ENCODE measurements around the gene PTPRN.

PTPRN gene

DNA sequence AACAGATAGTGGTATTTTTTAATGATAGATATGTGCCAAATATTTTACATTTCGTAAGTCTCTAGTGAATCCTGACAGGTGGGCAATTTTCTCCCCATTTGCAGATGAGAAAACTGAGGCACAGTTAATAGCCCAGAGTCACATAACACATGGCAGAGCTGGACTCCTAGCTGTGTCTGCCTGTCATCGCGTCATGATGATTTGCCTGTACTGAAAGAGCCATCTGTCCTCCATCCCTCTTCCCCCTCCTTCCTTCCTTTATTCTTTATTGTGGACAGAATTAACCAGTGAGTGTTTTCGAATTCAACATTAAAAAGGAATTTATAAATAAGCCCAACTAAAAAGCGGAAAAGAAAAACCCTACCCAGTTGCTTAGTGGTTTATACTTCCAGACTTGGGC lies 26.8 kb downstream of the PTPRN start:
- DNase-seq (ENCODE audit: low read depth), result no peak
- no peak overlapping the region for H3K4me3 ChIP-seq (replicated peaks; ENCODE audit: low read depth, low read length)
- TF ChIP-seq, protein P1, sequence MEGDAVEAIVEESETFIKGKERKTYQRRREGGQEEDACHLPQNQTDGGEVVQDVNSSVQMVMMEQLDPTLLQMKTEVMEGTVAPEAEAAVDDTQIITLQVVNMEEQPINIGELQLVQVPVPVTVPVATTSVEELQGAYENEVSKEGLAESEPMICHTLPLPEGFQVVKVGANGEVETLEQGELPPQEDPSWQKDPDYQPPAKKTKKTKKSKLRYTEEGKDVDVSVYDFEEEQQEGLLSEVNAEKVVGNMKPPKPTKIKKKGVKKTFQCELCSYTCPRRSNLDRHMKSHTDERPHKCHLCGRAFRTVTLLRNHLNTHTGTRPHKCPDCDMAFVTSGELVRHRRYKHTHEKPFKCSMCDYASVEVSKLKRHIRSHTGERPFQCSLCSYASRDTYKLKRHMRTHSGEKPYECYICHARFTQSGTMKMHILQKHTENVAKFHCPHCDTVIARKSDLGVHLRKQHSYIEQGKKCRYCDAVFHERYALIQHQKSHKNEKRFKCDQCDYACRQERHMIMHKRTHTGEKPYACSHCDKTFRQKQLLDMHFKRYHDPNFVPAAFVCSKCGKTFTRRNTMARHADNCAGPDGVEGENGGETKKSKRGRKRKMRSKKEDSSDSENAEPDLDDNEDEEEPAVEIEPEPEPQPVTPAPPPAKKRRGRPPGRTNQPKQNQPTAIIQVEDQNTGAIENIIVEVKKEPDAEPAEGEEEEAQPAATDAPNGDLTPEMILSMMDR (IDR thresholded peaks at IDR 0.05; ENCODE audit: low read length, missing control alignments), result no peak

DNA sequence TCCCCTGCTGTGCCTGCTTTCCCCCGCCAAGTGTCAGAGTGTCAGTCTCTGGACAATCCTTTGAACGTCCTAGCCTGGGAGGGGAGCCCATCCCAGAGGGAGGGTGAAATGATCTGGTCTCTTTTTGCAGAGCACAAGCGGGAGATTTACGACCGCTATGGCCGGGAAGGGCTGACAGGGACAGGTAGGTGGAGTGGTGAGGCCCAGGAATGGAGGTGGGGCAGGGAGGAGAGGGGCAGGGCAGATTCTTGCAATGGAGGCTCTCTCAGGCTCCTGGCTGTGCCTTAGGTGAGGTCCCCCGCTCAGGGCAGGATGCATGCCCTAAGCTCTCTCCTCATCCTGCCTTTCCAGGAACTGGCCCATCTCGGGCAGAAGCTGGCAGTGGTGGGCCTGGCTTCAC lies 27.6 kb downstream of the PTPRN start:
- no peak overlapping the region for H3K4me3 ChIP-seq (replicated peaks; ENCODE audit: low read depth, low read length)
- TF ChIP-seq, protein P1 (IDR thresholded peaks at IDR 0.05; ENCODE audit: low read length, missing control alignments), result no peak
- no peak for DNase-seq (ENCODE audit: low read depth)

DNA sequence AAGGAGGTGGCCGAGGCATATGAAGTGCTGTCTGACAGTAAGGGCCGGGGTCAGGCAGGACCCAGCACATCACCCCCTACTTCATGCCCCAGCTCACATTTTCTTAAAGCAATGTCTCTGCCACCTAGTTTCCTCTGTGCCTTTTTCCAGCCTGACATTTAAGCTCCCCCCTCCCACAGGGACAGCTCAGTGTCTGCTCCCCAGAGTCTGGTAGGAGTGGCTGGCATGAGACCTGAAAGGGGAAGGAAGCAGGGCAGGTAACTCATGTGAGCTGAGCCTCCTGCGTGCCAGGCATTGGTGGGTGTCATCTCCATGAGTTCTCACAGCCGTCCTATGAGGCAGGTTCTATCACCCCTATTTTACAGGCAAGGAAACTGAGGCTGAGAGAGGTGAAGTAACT lies 28.6 kb downstream of the PTPRN start:
- H3K4me3 ChIP-seq (replicated peaks; ENCODE audit: low read depth, low read length), result no peak overlapping the region
- TF ChIP-seq, protein P1 (IDR thresholded peaks at IDR 0.05; ENCODE audit: low read length, missing control alignments), result no peak
- DNase-seq (ENCODE audit: low read depth), result no peak

DNA sequence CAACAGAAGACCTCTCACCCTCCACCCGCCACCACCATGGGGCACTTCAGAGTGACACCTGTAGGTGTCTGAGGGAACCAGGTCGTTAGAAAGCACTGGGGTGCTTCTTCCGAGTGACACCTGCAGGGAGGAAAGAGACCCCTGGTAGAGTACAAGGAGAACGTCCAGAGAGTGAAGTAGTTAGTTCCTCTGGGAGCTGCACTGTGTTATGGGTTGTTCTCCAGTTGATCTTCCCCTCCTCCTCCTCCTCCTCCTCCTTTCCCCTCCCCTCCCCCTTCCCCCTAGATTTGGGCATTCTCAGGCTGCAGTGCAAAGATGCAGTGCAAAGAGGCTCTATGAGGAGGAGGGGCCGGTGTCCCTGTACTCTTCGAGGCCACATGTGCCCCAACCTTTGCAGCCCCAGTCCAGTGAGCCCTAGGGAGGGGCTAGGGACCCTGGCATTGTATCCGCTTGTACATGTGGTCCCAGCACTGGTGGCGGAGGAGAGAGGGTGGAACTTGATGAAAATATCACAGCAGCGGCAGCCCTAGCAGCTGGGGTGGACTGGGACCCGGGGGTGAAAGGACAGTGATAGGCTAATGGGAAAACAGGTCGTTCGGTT lies 29.2 kb downstream of the PTPRN start:
- peak overlapping the region; percentile 68 for H3K4me3 ChIP-seq (replicated peaks; ENCODE audit: low read depth, low read length)
- DNase-seq (ENCODE audit: low read depth), result no peak
- TF ChIP-seq, protein P1 (IDR thresholded peaks at IDR 0.05; ENCODE audit: low read length, missing control alignments), result no peak

DNA sequence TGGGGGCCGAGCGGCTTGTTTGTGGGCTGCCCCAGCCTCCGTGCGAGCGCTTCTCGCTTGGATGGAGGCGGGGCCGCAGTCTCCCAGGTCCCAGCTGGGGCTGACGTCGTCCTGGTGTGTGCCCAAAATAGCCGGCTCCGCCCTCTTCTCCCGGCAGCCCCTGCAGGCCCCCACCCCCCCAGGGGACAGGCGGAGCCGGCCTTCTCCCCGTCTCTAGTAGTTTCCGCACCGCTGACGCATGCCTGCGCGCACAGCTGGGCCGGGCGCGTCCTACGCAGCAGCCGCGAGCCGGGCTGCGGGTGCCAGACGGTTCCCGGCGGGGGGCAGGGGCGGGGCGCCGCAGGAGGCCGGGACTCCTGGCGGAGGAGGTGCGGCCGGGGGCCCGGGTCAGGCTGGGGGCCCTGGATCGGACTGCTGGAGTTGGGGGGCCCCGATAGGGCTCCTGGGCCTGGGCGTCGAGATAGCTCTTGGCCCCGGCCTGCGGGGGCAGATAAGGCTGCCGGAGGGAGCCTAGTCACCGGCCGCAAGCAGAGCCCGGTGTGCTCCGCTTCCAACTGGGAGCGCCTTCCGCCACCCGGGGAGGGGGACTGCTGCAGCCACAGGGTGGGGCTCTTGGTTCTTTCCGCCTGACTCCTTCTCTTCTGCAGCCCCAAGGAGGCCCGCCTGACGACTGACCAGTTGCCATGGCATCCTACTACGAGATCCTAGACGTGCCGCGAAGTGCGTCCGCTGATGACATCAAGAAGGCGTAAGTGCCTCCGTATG lies 29.9 kb downstream of the PTPRN start, which contains the start of gene DNAJB2:
TSS of gene DNAJB2 (plus strand) at position 216 of the 765 bp plus-strand sequence. CDS start at position 684, 468 bp downstream.
- peak; percentile 99 for DNase-seq (ENCODE audit: low read depth)

DNA sequence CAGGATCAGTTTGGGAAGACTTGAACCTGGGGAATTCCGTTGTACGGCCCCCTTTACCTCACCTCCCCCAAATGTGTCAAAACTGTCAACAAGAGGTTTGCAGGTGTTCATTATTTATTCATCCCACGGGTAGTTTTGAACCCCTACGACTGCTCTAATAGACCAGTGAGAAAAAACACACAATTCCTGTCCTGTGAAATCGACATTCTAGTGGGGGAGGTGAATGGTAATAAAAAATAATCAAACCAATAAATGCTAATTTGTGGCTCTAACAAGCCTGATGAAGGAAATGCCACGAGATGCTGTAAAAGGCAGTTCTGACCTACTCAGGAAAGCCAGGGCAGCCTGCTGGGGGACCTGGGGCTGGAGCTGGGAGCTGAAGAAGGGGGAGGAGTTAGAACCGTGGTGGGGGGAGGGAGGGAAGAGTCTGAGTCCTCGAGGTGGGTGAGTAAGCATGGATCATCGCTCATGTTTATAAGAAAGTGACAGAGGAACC lies 30.5 kb downstream of the PTPRN start:
- peak overlapping the region; percentile 30 for H3K4me3 ChIP-seq (replicated peaks; ENCODE audit: low read depth, low read length)
- DNase-seq (ENCODE audit: low read depth), result no peak
- TF ChIP-seq, protein P1 (IDR thresholded peaks at IDR 0.05; ENCODE audit: low read length, missing control alignments), result no peak

More for the DNA sequence above, 29.9 kb downstream of the PTPRN start, which contains the start of gene DNAJB2:
- H3K4me3 ChIP-seq (replicated peaks; ENCODE audit: low read depth, low read length), result peak within 1 kb of the TSS; percentile 68
- TF ChIP-seq, protein P1 (IDR thresholded peaks at IDR 0.05; ENCODE audit: low read length, missing control alignments), result no peak
